GM12801 (cell line): ENCODE data around the gene RCN1.

ENCODE experiments used
- TF ChIP-seq, protein P1 (sequence below): IDR thresholded peaks from one replicate; pipeline ENCODE4 v1.5.1; 2011; ENCODE audit warnings: control low read depth; ENCODE audit not compliant: insufficient read length; ENCODE audit errors: extremely low read depth

RCN1 gene

DNA sequence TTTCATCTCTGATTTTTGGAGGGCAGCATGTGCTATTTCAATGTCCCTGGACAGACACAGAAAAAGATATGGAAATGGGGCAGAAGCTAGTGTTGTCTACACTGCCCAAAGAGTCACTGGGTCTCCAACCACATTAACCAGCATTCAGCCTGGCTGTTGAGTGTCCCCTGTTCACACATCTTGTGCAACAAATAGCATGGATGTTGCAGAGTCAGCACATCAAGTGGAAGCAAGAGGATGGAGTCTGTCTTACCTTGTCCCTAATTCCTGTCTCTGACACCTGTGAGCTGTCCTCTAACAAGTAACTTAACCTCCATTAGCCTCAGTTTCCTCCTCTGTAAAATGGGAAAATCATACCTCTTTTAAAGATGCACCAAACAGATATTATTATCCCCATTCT lies 60.2 kb downstream of the RCN1 start:
- TF ChIP-seq, protein P1, sequence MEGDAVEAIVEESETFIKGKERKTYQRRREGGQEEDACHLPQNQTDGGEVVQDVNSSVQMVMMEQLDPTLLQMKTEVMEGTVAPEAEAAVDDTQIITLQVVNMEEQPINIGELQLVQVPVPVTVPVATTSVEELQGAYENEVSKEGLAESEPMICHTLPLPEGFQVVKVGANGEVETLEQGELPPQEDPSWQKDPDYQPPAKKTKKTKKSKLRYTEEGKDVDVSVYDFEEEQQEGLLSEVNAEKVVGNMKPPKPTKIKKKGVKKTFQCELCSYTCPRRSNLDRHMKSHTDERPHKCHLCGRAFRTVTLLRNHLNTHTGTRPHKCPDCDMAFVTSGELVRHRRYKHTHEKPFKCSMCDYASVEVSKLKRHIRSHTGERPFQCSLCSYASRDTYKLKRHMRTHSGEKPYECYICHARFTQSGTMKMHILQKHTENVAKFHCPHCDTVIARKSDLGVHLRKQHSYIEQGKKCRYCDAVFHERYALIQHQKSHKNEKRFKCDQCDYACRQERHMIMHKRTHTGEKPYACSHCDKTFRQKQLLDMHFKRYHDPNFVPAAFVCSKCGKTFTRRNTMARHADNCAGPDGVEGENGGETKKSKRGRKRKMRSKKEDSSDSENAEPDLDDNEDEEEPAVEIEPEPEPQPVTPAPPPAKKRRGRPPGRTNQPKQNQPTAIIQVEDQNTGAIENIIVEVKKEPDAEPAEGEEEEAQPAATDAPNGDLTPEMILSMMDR = no peak

GRCh38 chr11:32152216-32152615 lies 61.3 kb downstream of the RCN1 start:
- TF ChIP-seq, protein P1 = no peak

DNA sequence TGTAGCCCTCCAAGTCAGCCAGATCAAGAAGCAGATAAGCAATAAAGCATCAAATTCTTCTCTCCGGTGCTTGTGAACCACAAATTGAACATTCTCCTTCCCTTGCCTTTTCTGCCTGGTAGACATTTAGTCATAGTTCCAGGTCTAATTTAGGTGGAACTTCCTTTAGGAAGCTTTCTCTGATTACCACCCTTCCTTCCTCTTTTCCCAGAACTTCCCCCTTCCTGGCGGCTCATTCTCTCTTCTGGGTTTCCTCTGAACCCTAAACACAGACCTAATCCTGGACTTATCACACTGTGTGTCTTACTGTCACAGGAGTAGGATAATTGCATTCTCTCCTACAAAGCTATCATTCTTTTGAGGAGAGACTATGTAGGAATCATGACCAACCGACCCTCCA lies 61.9 kb downstream of the RCN1 start:
- TF ChIP-seq, protein P1 = no peak

DNA sequence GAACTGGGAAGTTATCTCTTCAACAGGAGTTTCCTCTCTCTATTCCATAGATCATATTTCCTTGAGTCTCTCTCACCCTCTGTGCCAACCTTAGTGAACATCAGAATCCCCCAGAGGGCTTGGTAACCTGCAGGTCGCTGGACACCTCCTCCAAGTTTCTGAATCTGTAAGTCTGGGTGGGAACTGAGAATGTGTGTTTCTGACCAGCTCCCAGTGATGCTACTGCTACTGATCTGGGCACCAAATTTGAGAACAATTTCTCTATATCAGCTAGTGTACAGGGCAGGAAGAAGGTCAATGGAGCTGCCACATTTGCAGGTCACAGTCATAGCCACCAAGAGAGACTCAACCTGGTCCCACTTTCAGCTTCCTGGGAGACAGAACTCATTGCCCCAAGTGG lies 62.9 kb downstream of the RCN1 start:
- TF ChIP-seq, protein P1 = no peak

DNA sequence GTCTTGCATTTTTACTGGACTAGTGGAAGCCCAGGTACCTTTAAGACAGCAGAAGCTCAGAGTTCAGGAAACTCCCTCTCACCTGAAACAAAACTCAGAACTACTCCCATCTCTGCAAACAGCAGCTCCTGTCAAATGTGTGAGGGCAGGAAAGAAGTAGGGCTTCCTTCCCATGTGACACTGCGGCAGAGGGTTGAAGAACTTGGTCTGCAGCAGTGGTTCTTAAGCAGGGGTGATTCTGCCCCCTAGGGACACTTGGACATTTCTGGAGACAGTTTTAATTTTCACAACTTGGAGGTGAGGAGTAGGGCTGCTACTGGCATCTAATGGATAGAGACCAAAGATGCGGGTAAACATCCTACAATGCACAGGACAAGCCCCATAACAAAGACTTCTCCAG lies 63.4 kb downstream of the RCN1 start:
- TF ChIP-seq, protein P1 = no peak
